Hematopoietic multipotent progenitor cell treated with erythropoietin and hydrocortisone succinate and interleukin-3 and kit ligand, for 15 days (in vitro differentiated cells): ENCODE measurements around the gene TPH2.

ENCODE experiments used
- DNase-seq: peaks from one replicate; pipeline ENCODE4 v3.0.0-alpha.2; 2015; ENCODE audit warnings: low spot score

Gene TPH2

GRCh38 chr12:71958993-71959578 is 20.4 kb downstream of the TPH2 start:
- no peak for DNase-seq

GRCh38 chr12:71967211-71967610 is 28.6 kb downstream of the TPH2 start:
- DNase-seq = no peak

GRCh38 chr12:71969330-71969729 is 30.7 kb downstream of the TPH2 start:
- no peak for DNase-seq

- DNase-seq = no peak
Observed at GRCh38 chr12:71970031-71970430, 31.4 kb downstream of the TPH2 start.

- no peak for DNase-seq
Observed at GRCh38 chr12:71972441-71973074, 33.9 kb downstream of the TPH2 start.

GRCh38 chr12:71973687-71974086 is 35.0 kb downstream of the TPH2 start:
- DNase-seq = no peak

- DNase-seq = no peak
Observed at GRCh38 chr12:71980538-71980937, 41.9 kb downstream of the TPH2 start.

GRCh38 chr12:71981149-71981548 is 42.5 kb downstream of the TPH2 start:
- no peak for DNase-seq

- DNase-seq = no peak
Observed at GRCh38 chr12:71994715-71995114, 56.1 kb downstream of the TPH2 start.

- DNase-seq = no peak
Observed at GRCh38 chr12:71999795-72000194, 61.1 kb downstream of the TPH2 start.

GRCh38 chr12:72000969-72001648 is 62.5 kb downstream of the TPH2 start:
- DNase-seq = no peak

GRCh38 chr12:72006766-72007165 is 68.1 kb downstream of the TPH2 start:
- no peak for DNase-seq

GRCh38 chr12:72010356-72010755 is 71.7 kb downstream of the TPH2 start:
- no peak for DNase-seq

- no peak for DNase-seq
Observed at GRCh38 chr12:72011374-72011773, 72.7 kb downstream of the TPH2 start.

GRCh38 chr12:72012874-72013273 is 74.2 kb downstream of the TPH2 start:
- DNase-seq = no peak

- no peak for DNase-seq
Observed at GRCh38 chr12:72015895-72016294, 77.2 kb downstream of the TPH2 start.

GRCh38 chr12:72017054-72017651 is 78.5 kb downstream of the TPH2 start:
- peak; percentile 50 for DNase-seq

- no peak for DNase-seq
Observed at GRCh38 chr12:72018036-72018435, 79.4 kb downstream of the TPH2 start.

- no peak for DNase-seq
Observed at GRCh38 chr12:72024613-72025012, 86.0 kb downstream of the TPH2 start.

GRCh38 chr12:72025524-72025923 is 86.9 kb downstream of the TPH2 start:
- no peak for DNase-seq

- no peak for DNase-seq
Observed at GRCh38 chr12:72028966-72029365, 90.3 kb downstream of the TPH2 start.

GRCh38 chr12:72030277-72030676 is 91.6 kb downstream of the TPH2 start:
- DNase-seq = no peak

GRCh38 chr12:72031066-72031465 is 92.4 kb downstream of the TPH2 start:
- no peak for DNase-seq
